Left colon (tissue), 2 donors: Measurements from ENCODE around the gene NID2. TPM values are rescaled to one million over a fixed set of nuclear protein-coding genes. Genes with fewer than 3 reads are reported as not detected.

Experiments
- ATAC-seq: fragments of 200-7000 bp; cut with Tn5 transposase; one replicate; pipeline ENCODE4 v1.9.1; 2020; ENCODE audit warnings: mild to moderate bottlenecking, moderate library complexity
- DNase-seq, 2 donors: peaks; one replicate each; pipeline ENCODE4 v3.0.0-alpha.2; 2020
- intact Hi-C, 2 donors: fragments of 100-400 bp; cut with DNase I in 1 of 2; cut with micrococcal nuclease in 1 of 2; formaldehyde crosslinking; loops; one replicate each; pipeline versions ENCODE4 v1.11.2 to v1.14.0; 2022; cut with DNase I, micrococcal nuclease
- total RNA-seq, 2 donors: library from RNA; stranded (reverse); fragmentation: NEBNext Ultra II Directional; extraction: Animal tissue kit (Norgen Biotek cat#: 25700); gene quantifications; one replicate each; pipeline ENCODE4 v1.2.1, GENCODE V29; 2021
- donor health status: DM: no; HTN: no; CAD: no.
- donor health status: DM: yes; HTN: yes; CAD: no.

The NID2 gene
- total RNA-seq, 2 donors from 2014 or later: 15.5 to 24.9 TPM

GRCh38 chr14:51981218-51981854 lies 87.5 kb downstream of the NID2 start:
- intact Hi-C loops: no loop called here
- no peak for ATAC-seq

GRCh38 chr14:51979088-51979709 lies 89.7 kb downstream of the NID2 start:
- intact Hi-C loops: loop anchor here in 1 of 2 donors (10.0 kb wide), 2 partner anchors 194 to 694 kb away; no protein-coding TSS in a partner anchor
- ATAC-seq (peak; percentile 85), DNase-seq (peak; percentile 58 to 89)

More at GRCh38 chr14:51981218-51981854, 87.5 kb downstream of the NID2 start:
- no peak for DNase-seq

- ATAC-seq (no peak), DNase-seq (no peak)
- intact Hi-C loops: loop anchor here in 1 of 2 donors (10.0 kb wide), 2 partner anchors 194 to 694 kb away; no protein-coding TSS in a partner anchor
Observed at GRCh38 chr14:51978681-51979085, 90.2 kb downstream of the NID2 start.

- DNase-seq: no peak
- ATAC-seq: no peak
- intact Hi-C loops: loop anchor here in 1 of 2 donors (10.0 kb wide), 2 partner anchors 192 to 692 kb away; no protein-coding TSS in a partner anchor
Observed at GRCh38 chr14:51977075-51977474, 91.8 kb downstream of the NID2 start.

- ATAC-seq: no peak
- intact Hi-C loops: loop anchor here in 1 of 2 donors (10.0 kb wide), 2 partner anchors 188 to 688 kb away; no protein-coding TSS in a partner anchor
- no peak for DNase-seq
Observed at GRCh38 chr14:51972566-51972965, 96.3 kb downstream of the NID2 start.

DNA sequence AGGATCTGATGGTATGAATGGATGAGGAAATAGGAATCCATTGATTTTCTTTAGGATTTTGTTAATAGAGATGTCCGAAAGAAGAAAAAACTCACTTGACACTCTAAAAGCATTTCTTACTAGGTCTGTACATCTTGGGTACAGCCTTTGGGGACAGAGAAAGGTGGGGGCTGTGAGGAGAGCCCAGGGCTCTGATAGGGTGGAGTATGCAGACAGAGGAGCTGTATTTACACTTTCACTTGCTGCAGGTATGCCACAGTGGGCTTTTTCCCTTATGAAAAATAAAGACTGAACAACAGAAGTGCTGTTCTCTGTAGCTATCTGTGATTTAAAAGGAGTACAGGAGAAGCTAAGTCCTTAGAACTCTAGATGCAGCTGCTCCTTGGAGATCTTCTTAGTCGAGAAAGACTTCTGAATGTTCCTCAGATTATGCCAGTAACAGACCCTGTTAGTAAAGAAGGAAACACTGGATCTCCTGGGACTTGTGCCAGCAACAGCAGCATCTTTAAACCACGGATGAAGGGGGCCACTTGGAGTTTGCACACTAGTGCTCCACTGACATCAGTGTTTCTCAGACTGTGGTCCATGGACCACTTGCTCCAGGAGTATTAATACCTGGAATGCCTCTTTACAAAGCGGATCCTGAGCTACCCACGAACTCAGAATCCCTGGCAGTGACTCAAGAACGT lies 98.9 kb downstream of the NID2 start:
- DNase-seq (no peak), ATAC-seq (no peak)
- intact Hi-C loops: loop anchor here in 1 of 2 donors (10.0 kb wide), 2 partner anchors 185 to 685 kb away; no protein-coding TSS in a partner anchor

DNA sequence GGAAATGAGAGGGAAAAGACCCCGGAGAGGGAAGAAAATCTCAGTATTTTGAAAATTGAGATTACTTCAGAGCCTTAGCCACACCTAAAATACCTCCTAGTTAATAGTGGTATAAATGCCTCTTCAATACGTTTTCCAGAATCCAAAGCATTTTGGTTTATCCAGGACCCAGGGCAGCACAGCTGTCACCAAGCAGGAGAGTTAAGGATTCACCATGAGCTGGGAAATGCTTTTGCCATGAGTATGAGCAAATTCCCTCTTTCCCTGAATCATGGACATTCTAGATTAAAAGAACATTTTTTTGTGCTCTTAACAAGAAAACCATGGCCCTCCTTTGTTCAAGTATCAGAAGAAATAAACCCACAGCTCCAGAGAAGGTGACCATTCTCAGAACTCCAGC lies 101.3 kb downstream of the NID2 start:
- DNase-seq: no peak
- no peak for ATAC-seq
- intact Hi-C loops: no loop called here

GRCh38 chr14:51963286-51963685 lies 105.6 kb downstream of the NID2 start:
- DNase-seq (no peak), ATAC-seq (no peak)
- intact Hi-C loops: no loop called here

DNA sequence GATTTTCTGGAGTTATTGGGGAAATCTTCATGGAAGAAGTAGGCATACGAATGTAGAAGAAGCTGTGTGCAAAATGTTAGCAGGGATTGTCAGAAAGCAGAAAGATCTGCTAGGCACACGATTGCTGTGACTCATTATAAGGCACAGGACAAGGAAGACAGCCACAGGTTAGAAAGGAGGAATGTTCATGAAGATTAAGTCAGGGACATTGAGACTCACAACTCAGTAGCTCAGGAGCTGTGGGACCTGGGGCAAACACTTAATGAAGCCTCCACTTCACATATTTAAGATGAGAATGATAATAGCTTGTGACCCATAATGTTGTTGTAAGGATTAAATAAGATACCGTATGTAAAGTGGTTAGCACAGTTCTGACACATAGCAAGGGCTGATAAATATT lies 106.1 kb downstream of the NID2 start:
- intact Hi-C loops: no loop called here

GRCh38 chr14:51960866-51961265 lies 108.0 kb downstream of the NID2 start:
- intact Hi-C loops: no loop called here
- no peak for ATAC-seq
- no peak for DNase-seq

More for the DNA sequence above, 106.1 kb downstream of the NID2 start:
- ATAC-seq (no peak), DNase-seq (no peak)

GRCh38 chr14:51959928-51960327 lies 108.9 kb downstream of the NID2 start:
- intact Hi-C loops: no loop called here
- DNase-seq (no peak), ATAC-seq (no peak)

GRCh38 chr14:51957950-51958349 lies 110.9 kb downstream of the NID2 start:
- intact Hi-C loops: no loop called here
- ATAC-seq: no peak

More at GRCh38 chr14:51957950-51958349, 110.9 kb downstream of the NID2 start:
- no peak for DNase-seq

Other genes starting within 250 kb of the NID2 start
- 10 to 100 TPM in 1 of 2 donors, 1 to 10 TPM in 1; 8.1 to 21.9 TPM for gene GNG2, start 208.4 kb downstream of the NID2 start, total RNA-seq
- 100 to 1,000 TPM; 119 to 136 TPM for gene RTRAF, start 79.5 kb downstream of the NID2 start, total RNA-seq
- 10 to 100 TPM; 18.4 to 19.6 TPM for gene PTGDR, start 198.6 kb upstream of the NID2 start, total RNA-seq
- gene PTGER2, start 245.3 kb upstream of the NID2 start, total RNA-seq: 1 to 10 TPM; 4.3 to 5.2 TPM